Measurements from ENCODE around the gene C3orf85.

C3orf85 gene

DNA sequence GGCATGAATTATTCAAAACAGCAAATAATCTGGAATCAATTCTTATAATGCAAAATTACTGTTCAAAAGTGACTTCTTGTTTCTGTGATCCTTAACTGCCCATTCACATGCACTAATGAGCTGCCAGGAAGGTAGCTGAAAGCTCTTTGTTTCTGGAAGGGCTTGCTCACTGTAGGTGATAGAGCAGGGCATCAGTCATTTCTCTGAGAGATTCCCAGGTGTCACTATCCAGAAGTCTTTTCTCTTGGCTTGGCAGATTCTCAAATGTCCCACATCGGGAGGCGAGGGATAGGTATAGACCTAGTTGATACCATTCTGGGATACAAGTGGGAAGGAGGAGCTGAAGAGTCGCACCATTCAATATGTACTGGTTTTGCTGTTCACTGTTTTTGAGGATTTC, 35.0 kb downstream of the C3orf85 start:
- no peaks in the 10 kb centered on the region for H3K79me2 ChIP-seq (ENCODE audit: insufficient read depth, low read length)
- H3K9ac ChIP-seq (ENCODE audit: low read length) = no peak overlapping the region
- H3K4me1 ChIP-seq (ENCODE audit: insufficient read depth, low read length, severe bottlenecking) = no peaks in the 10 kb centered on the region
- no peaks in the 10 kb centered on the region for H4K20me1 ChIP-seq (ENCODE audit: insufficient read depth, low read length)
- no peaks in the 10 kb centered on the region for H3K9me2 ChIP-seq (ENCODE audit: low read depth, low read length)
- H3K36me3 ChIP-seq (ENCODE audit: insufficient read depth, low read length) = no peaks in the 10 kb centered on the region
- no peak overlapping the region for H3K27ac ChIP-seq (ENCODE audit: low read depth, low read length, poor library complexity, severe bottlenecking)
- H3K4me2 ChIP-seq (ENCODE audit: low read length) = no peak overlapping the region
- H3F3A ChIP-seq (ENCODE audit: insufficient read depth, low read length) = no peaks in the 10 kb centered on the region
- no peaks in the 10 kb centered on the region for H3K9me3 ChIP-seq (ENCODE audit: low read length)
- no peak for TF ChIP-seq EZH2 (IDR thresholded peaks at IDR 0.05; ENCODE audit: borderline replicate concordance, low read length)
- TF ChIP-seq, protein P1, sequence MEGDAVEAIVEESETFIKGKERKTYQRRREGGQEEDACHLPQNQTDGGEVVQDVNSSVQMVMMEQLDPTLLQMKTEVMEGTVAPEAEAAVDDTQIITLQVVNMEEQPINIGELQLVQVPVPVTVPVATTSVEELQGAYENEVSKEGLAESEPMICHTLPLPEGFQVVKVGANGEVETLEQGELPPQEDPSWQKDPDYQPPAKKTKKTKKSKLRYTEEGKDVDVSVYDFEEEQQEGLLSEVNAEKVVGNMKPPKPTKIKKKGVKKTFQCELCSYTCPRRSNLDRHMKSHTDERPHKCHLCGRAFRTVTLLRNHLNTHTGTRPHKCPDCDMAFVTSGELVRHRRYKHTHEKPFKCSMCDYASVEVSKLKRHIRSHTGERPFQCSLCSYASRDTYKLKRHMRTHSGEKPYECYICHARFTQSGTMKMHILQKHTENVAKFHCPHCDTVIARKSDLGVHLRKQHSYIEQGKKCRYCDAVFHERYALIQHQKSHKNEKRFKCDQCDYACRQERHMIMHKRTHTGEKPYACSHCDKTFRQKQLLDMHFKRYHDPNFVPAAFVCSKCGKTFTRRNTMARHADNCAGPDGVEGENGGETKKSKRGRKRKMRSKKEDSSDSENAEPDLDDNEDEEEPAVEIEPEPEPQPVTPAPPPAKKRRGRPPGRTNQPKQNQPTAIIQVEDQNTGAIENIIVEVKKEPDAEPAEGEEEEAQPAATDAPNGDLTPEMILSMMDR (IDR thresholded peaks at IDR 0.05; ENCODE audit: low read length) = no peak
- H3K27me3 ChIP-seq (ENCODE audit: insufficient read depth, low read length) = no peaks in the 10 kb centered on the region
- H2AFZ ChIP-seq (ENCODE audit: low read length) = no peak overlapping the region
- no peak overlapping the region for H3K4me3 ChIP-seq (ENCODE audit: low read depth, low read length, poor library complexity, severe bottlenecking)

DNA sequence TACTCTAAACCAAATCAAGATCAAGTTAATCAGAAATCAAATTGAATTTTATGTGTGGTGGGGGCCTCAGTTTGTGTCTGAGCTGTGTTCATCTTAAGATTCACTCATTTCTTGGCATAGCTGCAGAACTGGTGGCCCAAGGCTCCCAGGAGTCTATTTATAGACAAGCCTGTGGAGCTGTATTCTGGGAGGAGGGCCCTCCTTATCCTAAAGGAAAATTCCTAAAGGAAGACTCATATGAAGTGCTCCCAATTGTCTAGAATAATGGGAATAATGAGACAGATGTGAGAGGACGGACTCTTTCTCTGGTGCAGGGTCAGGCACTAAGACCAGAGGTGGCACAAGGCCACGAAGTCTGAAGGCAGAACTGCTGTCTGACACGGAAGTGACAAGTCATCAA, 38.9 kb downstream of the C3orf85 start:
- no peak overlapping the region for H3K9ac ChIP-seq (ENCODE audit: low read length)
- no peak overlapping the region for H3K4me3 ChIP-seq (ENCODE audit: low read depth, low read length, poor library complexity, severe bottlenecking)
- no peaks in the 10 kb centered on the region for H3K27me3 ChIP-seq (ENCODE audit: insufficient read depth, low read length)
- no peak overlapping the region for H3K27ac ChIP-seq (ENCODE audit: low read depth, low read length, poor library complexity, severe bottlenecking)
- no peaks in the 10 kb centered on the region for H3K9me2 ChIP-seq (ENCODE audit: low read depth, low read length)
- H3K79me2 ChIP-seq (ENCODE audit: insufficient read depth, low read length) = no peaks in the 10 kb centered on the region
- H3K9me3 ChIP-seq (ENCODE audit: low read length) = no peaks in the 10 kb centered on the region
- no peak overlapping the region for H2AFZ ChIP-seq (ENCODE audit: low read length)
- TF ChIP-seq, protein P1 (IDR thresholded peaks at IDR 0.05; ENCODE audit: low read length) = no peak
- TF ChIP-seq EZH2 (IDR thresholded peaks at IDR 0.05; ENCODE audit: borderline replicate concordance, low read length) = no peak
- no peak overlapping the region for H3K4me2 ChIP-seq (ENCODE audit: low read length)
- H3K36me3 ChIP-seq (ENCODE audit: insufficient read depth, low read length) = no peaks in the 10 kb centered on the region
- H3F3A ChIP-seq (ENCODE audit: insufficient read depth, low read length) = no peaks in the 10 kb centered on the region
- no peaks in the 10 kb centered on the region for H3K4me1 ChIP-seq (ENCODE audit: insufficient read depth, low read length, severe bottlenecking)
- H4K20me1 ChIP-seq (ENCODE audit: insufficient read depth, low read length) = no peaks in the 10 kb centered on the region

DNA sequence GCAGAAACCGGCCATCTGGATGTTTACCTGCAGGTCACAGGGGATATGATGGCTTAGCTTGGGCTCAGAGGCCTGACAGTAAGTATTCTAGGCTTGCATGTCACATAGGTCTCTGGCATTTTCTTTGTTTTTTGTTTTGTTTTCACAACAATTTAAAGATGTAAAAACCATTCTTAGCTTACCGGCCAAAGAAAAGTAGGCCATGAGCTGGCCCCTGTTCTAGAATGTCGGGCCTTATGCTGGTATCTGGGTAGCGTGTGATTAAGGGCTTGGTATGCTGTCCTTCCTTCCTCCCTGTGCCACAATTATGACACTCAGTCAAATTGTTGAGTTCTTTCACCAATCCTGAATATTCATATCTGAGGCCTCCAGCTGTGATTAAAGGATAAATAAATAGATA, 40.2 kb downstream of the C3orf85 start:
- H3K79me2 ChIP-seq (ENCODE audit: insufficient read depth, low read length) = no peaks in the 10 kb centered on the region
- H3K4me1 ChIP-seq (ENCODE audit: insufficient read depth, low read length, severe bottlenecking) = no peaks in the 10 kb centered on the region
- no peaks in the 10 kb centered on the region for H3F3A ChIP-seq (ENCODE audit: insufficient read depth, low read length)
- H3K4me3 ChIP-seq (ENCODE audit: low read depth, low read length, poor library complexity, severe bottlenecking) = no peak overlapping the region
- H3K4me2 ChIP-seq (ENCODE audit: low read length) = no peak overlapping the region
- TF ChIP-seq EZH2 (IDR thresholded peaks at IDR 0.05; ENCODE audit: borderline replicate concordance, low read length) = no peak
- TF ChIP-seq, protein P1 (IDR thresholded peaks at IDR 0.05; ENCODE audit: low read length) = no peak
- H3K27ac ChIP-seq (ENCODE audit: low read depth, low read length, poor library complexity, severe bottlenecking) = no peak overlapping the region
- H3K36me3 ChIP-seq (ENCODE audit: insufficient read depth, low read length) = no peaks in the 10 kb centered on the region
- no peak overlapping the region for H2AFZ ChIP-seq (ENCODE audit: low read length)
- no peaks in the 10 kb centered on the region for H3K9me2 ChIP-seq (ENCODE audit: low read depth, low read length)
- no peak overlapping the region for H3K9ac ChIP-seq (ENCODE audit: low read length)
- no peaks in the 10 kb centered on the region for H3K27me3 ChIP-seq (ENCODE audit: insufficient read depth, low read length)
- no peaks in the 10 kb centered on the region for H3K9me3 ChIP-seq (ENCODE audit: low read length)
- no peaks in the 10 kb centered on the region for H4K20me1 ChIP-seq (ENCODE audit: insufficient read depth, low read length)
